GM21515 (cell line): ENCODE data around the gene DAAM1.
A peak's percentile ranks its signal among the peaks of the same experiment; 100 is the strongest.

Experiments used
- ATAC-seq: cut with Tn5 transposase; IDR thresholded peaks from one replicate; pipeline ENCODE4 v1.9.1; 2021; ENCODE audit not compliant: unreplicated experiment

DAAM1 gene

GRCh38 chr14:59187118-59187517 is 1.3 kb upstream of the DAAM1 start:
- ATAC-seq = no peak

GRCh38 chr14:59187802-59188460 is 536 bp upstream of the DAAM1 start:
- ATAC-seq = peak; percentile 13

GRCh38 chr14:59189091-59189785 is 771 bp downstream of the DAAM1 start:
- ATAC-seq = peak; percentile 12

- ATAC-seq = peak; percentile 43
Measured at GRCh38 chr14:59189786-59190368, 1.4 kb downstream of the DAAM1 start.

GRCh38 chr14:59190372-59190771 is 1.9 kb downstream of the DAAM1 start:
- ATAC-seq = no peak

GRCh38 chr14:59195912-59196311 is 7.4 kb downstream of the DAAM1 start:
- ATAC-seq = no peak

GRCh38 chr14:59197695-59198262 is 9.3 kb downstream of the DAAM1 start:
- no peak for ATAC-seq

GRCh38 chr14:59199205-59199604 is 10.7 kb downstream of the DAAM1 start:
- ATAC-seq = no peak

GRCh38 chr14:59199614-59200013 is 11.1 kb downstream of the DAAM1 start:
- ATAC-seq = no peak

GRCh38 chr14:59200195-59200594 is 11.7 kb downstream of the DAAM1 start:
- no peak for ATAC-seq

GRCh38 chr14:59202031-59202430 is 13.6 kb downstream of the DAAM1 start:
- ATAC-seq = no peak

GRCh38 chr14:59204305-59204704 is 15.8 kb downstream of the DAAM1 start:
- no peak for ATAC-seq

- no peak for ATAC-seq
Measured at GRCh38 chr14:59206892-59207291, 18.4 kb downstream of the DAAM1 start.

- ATAC-seq = no peak
Measured at GRCh38 chr14:59207506-59207933, 19.1 kb downstream of the DAAM1 start.

- ATAC-seq = peak; percentile 63
Measured at GRCh38 chr14:59208224-59208814, 19.9 kb downstream of the DAAM1 start.

GRCh38 chr14:59208954-59209353 is 20.5 kb downstream of the DAAM1 start:
- no peak for ATAC-seq

- ATAC-seq = no peak
Measured at GRCh38 chr14:59210621-59211020, 22.2 kb downstream of the DAAM1 start.

GRCh38 chr14:59213368-59214315 is 25.2 kb downstream of the DAAM1 start:
- ATAC-seq = no peak

GRCh38 chr14:59214702-59215302 is 26.3 kb downstream of the DAAM1 start:
- peak; percentile 68 for ATAC-seq

- peak; percentile 28 for ATAC-seq
Measured at GRCh38 chr14:59215322-59215721, 26.9 kb downstream of the DAAM1 start.
